HG02938 (cell line): Measurements from ENCODE around the gene DOK7.
"Not testable (repeated sequence)": the region's sequence is repeated elsewhere in the genome, so short reads cannot be mapped to it uniquely, and the experiment has no call there.

ENCODE experiments used
- ATAC-seq: cut with Tn5 transposase; IDR thresholded peaks from one replicate; pipeline ENCODE4 v1.9.1; 2021; ENCODE audit warnings: mild to moderate bottlenecking, moderate library complexity; ENCODE audit not compliant: unreplicated experiment

DOK7 gene

GRCh38 chr4:3441501-3442459 is 21.3 kb upstream of the DOK7 start, which contains the start of gene HGFAC:
Gene HGFAC (plus strand): TSS chr4:3441968. CDS start chr4:3442002, 34 bp downstream.
- no peak for ATAC-seq

- no peak for ATAC-seq
Observed at GRCh38 chr4:3442460-3442958, 20.6 kb upstream of the DOK7 start.

GRCh38 chr4:3442959-3443749 is 20.0 kb upstream of the DOK7 start:
- no peak for ATAC-seq

GRCh38 chr4:3443750-3444309 is 19.3 kb upstream of the DOK7 start:
- no peak for ATAC-seq

- ATAC-seq, result no peak
Observed at GRCh38 chr4:3444351-3445110, 18.6 kb upstream of the DOK7 start.

GRCh38 chr4:3445111-3445820 is 17.8 kb upstream of the DOK7 start:
- ATAC-seq, result no peak

GRCh38 chr4:3445829-3446545 is 17.1 kb upstream of the DOK7 start:
- ATAC-seq, result no peak

GRCh38 chr4:3446631-3447320 is 16.3 kb upstream of the DOK7 start:
- no peak for ATAC-seq

- ATAC-seq, result no peak
Observed at GRCh38 chr4:3447431-3448395, 15.4 kb upstream of the DOK7 start.

GRCh38 chr4:3449047-3449573 is 14.0 kb upstream of the DOK7 start:
- no peak for ATAC-seq

- no peak for ATAC-seq
Observed at GRCh38 chr4:3449574-3450534, 13.3 kb upstream of the DOK7 start.

GRCh38 chr4:3450643-3451042 is 12.5 kb upstream of the DOK7 start:
- ATAC-seq, result no peak

GRCh38 chr4:3451956-3452355 is 11.2 kb upstream of the DOK7 start:
- no peak for ATAC-seq

GRCh38 chr4:3452376-3452775 is 10.7 kb upstream of the DOK7 start:
- ATAC-seq, result no peak

GRCh38 chr4:3455596-3455995 is 7.5 kb upstream of the DOK7 start:
- ATAC-seq, result not testable (repeated sequence)

- no peak for ATAC-seq
Observed at GRCh38 chr4:3458371-3458770, 4.7 kb upstream of the DOK7 start.
